COR-L47 (cell line): ENCODE measurements around the gene OR52L1.
"Not testable (repeated sequence)": the region's sequence is repeated elsewhere in the genome, so short reads cannot be mapped to it uniquely, and the experiment has no call there.

ENCODE experiments used
- DNase-seq: peaks from one replicate; lab custom pipeline; 2025; lab: John Stamatoyannopoulos, UW

OR52L1 gene

GRCh38 chr11:5986885-5987284 is at the start of gene OR52L1:
Gene OR52L1, minus strand, starts transcription at chr11:5986985. Its CDS starts 55 bp downstream, at chr11:5986930.
- DNase-seq, result no peak

DNA sequence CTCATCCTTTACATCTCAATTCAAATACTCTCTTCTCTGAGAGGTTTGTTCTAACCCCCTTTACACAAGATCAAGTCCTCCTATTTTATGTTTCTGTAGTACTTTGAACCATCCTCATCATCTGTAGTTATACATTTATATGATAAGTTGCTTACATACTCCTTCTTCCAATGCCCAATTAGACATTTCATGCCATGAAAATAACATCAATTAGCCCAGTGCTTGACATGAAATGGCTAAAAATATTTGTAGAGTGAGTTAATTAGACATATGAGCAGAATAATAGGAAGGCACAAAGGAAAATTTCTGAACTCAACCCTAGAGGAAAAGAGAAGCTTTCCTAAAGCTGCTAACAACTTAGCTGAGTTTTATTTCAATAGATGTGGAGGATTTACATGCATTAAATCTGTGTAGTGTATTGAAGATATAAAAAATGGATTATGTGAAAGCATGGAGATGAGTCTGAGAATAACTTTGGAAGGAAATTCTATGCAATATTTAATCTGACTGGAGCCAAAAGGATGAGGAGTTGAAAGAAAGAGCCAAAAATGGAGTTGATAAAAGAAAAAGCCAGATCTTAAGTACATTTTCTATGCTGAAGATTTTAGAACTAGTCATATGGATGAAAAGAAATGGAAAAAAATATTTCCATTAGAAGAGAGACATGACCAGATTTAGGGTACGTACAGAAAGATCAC is 44.1 kb upstream of the OR52L1 start, which contains the start of gene OR56A1:
Gene OR56A1, minus strand, starts transcription at position 51 of the 698 bp plus-strand sequence. CDS start 3,066 bp downstream, outside the sequence.
- DNase-seq, result no peak

GRCh38 chr11:6027501-6027900 is 40.7 kb upstream of the OR52L1 start:
- DNase-seq, result no peak

GRCh38 chr11:6025056-6025455 is 38.3 kb upstream of the OR52L1 start:
- no peak for DNase-seq

DNA sequence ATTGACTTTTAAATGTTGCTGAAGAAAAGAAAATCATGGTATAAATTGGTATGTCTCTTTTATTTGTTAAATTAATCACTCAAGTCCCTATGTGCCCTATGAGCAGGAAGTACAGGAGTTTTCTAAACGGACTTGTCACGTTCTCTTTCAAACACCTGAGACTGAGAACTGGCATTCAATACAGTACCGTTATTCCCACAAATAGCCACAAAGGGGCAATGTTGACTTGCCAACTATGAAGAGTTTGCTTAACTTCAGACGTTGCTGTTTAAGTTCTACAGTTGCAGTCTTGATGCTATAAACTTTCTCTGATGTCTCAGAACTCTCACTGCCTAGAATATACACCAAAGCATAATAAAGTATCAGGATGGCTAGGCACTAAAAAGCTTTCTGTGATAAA is 36.2 kb upstream of the OR52L1 start:
- peak; percentile 1 for DNase-seq

- no peak for DNase-seq
These were observed 26.3 kb upstream of the OR52L1 start for GRCh38 chr11:6013042-6013441.

- DNase-seq, result no peak
These were observed 25.4 kb upstream of the OR52L1 start for GRCh38 chr11:6012035-6012668.

- no peak for DNase-seq
These were observed 20.1 kb upstream of the OR52L1 start, which contains the start of gene OR56A4 for GRCh38 chr11:6006846-6007245. Gene OR56A4, minus strand, starts transcription at chr11:6006946. Its CDS starts 3,954 bp downstream, at chr11:6002992.

DNA sequence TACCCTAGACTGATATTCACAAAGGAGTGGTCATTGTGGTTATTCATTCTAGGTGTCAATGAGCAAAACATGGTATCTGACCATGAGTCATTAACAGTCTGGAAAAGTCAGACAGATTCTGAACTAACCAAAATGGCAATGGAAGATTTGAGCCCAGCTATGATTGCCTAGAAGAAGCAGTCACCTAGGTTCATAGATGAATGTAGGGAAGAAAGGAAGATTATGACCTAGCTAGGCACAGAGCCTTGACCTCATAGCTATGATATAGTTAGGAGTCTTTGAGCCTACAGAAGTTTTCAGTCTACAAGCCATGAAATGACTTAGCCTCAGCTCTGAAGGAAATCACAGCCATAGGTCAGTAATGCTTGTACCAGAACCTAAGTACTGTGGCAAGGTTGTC is 19.6 kb upstream of the OR52L1 start:
- no peak for DNase-seq

- DNase-seq, result no peak
These were observed 15.5 kb upstream of the OR52L1 start for GRCh38 chr11:6002202-6002699.

DNA sequence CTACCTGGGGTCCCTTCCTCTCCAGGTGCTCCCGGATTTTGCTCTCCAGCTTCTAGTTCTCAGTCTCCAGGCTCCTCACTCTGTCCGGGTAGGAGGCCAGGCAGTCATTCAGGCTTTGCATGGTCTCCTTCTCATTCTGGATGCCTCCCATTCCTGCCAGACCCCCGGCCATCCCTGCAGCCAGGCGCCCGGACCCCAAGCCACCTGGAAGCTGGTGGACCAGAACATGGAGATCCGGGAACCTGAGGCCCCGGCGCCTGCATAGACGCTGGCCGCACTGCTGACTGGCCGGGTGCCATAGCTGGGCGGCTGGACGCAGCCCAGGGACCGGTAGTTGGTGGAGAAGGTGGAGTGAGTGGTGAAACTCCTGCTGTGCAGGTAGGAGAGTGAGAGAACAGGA is 8.0 kb upstream of the OR52L1 start:
- no peak for DNase-seq

GRCh38 chr11:5992604-5993251 is 5.9 kb upstream of the OR52L1 start:
- peak; percentile 1 for DNase-seq

- no peak for DNase-seq
These were observed 5.4 kb upstream of the OR52L1 start for GRCh38 chr11:5992150-5992549.

- no peak for DNase-seq
These were observed 2.4 kb upstream of the OR52L1 start for GRCh38 chr11:5989203-5989602.

- no peak for DNase-seq
These were observed 3.3 kb downstream of the OR52L1 start for GRCh38 chr11:5983443-5983842.

- no peak for DNase-seq
These were observed 13.3 kb downstream of the OR52L1 start for GRCh38 chr11:5973530-5973929.

DNA sequence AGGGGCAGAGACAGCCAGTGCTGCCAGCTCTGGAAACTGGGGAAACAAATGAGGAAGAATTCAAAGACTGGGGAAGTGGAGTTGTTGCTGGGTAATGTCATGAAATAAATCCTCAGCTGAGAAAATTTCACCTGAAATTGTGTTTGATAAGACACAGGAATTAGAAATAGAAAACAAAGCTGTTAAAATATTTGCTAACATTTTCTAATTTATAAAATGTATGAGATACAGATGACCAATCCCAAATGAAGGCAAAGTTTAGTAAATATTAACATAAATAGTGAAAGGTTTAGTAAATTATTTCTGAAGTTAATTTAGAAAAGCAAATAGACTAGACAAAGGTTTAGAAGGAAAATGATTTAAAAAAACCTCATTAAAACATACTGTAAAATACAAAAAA is 18.4 kb downstream of the OR52L1 start, which contains the start of gene OR56A5:
Gene OR56A5, minus strand, starts transcription at position 101 of the 400 bp plus-strand sequence. Its CDS starts 0 bp downstream, at position 101.
- no peak for DNase-seq

GRCh38 chr11:5967708-5968107 is 19.1 kb downstream of the OR52L1 start:
- DNase-seq, result no peak

DNA sequence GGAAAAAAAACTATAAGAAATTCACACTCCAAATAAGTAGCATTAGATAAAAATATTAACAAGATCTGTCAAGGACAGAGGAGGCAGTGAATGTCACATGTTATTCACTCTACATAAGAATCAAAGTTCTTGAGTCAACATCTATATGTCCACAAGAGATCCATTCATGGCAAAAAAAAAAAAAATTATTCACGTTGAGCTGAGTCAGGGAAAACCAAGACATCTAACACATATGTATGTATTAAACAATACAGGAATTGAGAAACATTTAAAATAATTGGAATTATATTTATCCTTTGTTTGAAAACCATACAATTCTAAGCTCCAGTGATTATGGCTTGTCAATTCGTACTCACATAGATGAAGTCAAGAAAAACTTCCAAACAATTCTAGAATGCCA is 19.8 kb downstream of the OR52L1 start:
- DNase-seq, result no peak

- not testable (repeated sequence) for DNase-seq
These were observed 26.0 kb downstream of the OR52L1 start for GRCh38 chr11:5960704-5961320.

- DNase-seq, result no peak
These were observed 31.2 kb downstream of the OR52L1 start for GRCh38 chr11:5955586-5955985.

GRCh38 chr11:5941951-5942350 is 44.8 kb downstream of the OR52L1 start, which contains the start of gene OR56A3:
Gene OR56A3, plus strand, starts transcription at chr11:5942251. Its CDS starts 5,096 bp downstream, at chr11:5947347.
- no peak for DNase-seq
